Measurements from ENCODE around the gene KREMEN1. TPM values are rescaled to one million over a fixed set of nuclear protein-coding genes. Genes with fewer than 3 reads are reported as not detected.
"Not testable (repeated sequence)": the region's sequence is repeated elsewhere in the genome, so short reads cannot be mapped to it uniquely, and the experiment has no call there.

KREMEN1 gene
- total RNA-seq, 1 donor from 2014 or later: 0.20 TPM

- no peak for DNase-seq (ENCODE audit: low read depth in 2 of 2)
Observed at GRCh38 chr22:29102300-29102699, 29.5 kb downstream of the KREMEN1 start.

GRCh38 chr22:29103121-29103520 lies 30.3 kb downstream of the KREMEN1 start:
- no peak for DNase-seq (ENCODE audit: low read depth in 2 of 2)

GRCh38 chr22:29105468-29105867 lies 32.6 kb downstream of the KREMEN1 start:
- DNase-seq (ENCODE audit: low read depth in 2 of 2): no peak

GRCh38 chr22:29106839-29107238 lies 34.0 kb downstream of the KREMEN1 start:
- DNase-seq (ENCODE audit: low read depth in 2 of 2): no peak

- no peak for DNase-seq (ENCODE audit: low read depth in 2 of 2)
Observed at GRCh38 chr22:29108137-29108536, 35.3 kb downstream of the KREMEN1 start.

GRCh38 chr22:29109822-29110221 lies 37.0 kb downstream of the KREMEN1 start:
- no peak for DNase-seq (ENCODE audit: low read depth in 2 of 2)

- no peak for DNase-seq (ENCODE audit: low read depth in 2 of 2)
Observed at GRCh38 chr22:29110946-29111345, 38.1 kb downstream of the KREMEN1 start.

- no peak for DNase-seq (ENCODE audit: low read depth in 2 of 2)
Observed at GRCh38 chr22:29112121-29112520, 39.3 kb downstream of the KREMEN1 start.

- DNase-seq (ENCODE audit: low read depth in 2 of 2): no peak
Observed at GRCh38 chr22:29112681-29113080, 39.8 kb downstream of the KREMEN1 start.

GRCh38 chr22:29113319-29113718 lies 40.5 kb downstream of the KREMEN1 start:
- DNase-seq (ENCODE audit: low read depth in 2 of 2): no peak

- no peak for DNase-seq (ENCODE audit: low read depth in 2 of 2)
Observed at GRCh38 chr22:29114392-29114791, 41.6 kb downstream of the KREMEN1 start.

- DNase-seq (ENCODE audit: low read depth in 2 of 2): no peak
Observed at GRCh38 chr22:29115682-29116288, 43.0 kb downstream of the KREMEN1 start.

GRCh38 chr22:29116397-29117123 lies 43.7 kb downstream of the KREMEN1 start:
- no peak for DNase-seq (ENCODE audit: low read depth in 2 of 2)

- DNase-seq (ENCODE audit: low read depth in 2 of 2): no peak
Observed at GRCh38 chr22:29117799-29118477, 45.1 kb downstream of the KREMEN1 start.

- DNase-seq (ENCODE audit: low read depth in 2 of 2): not testable (repeated sequence)
Observed at GRCh38 chr22:29120098-29120912, 47.5 kb downstream of the KREMEN1 start.

GRCh38 chr22:29121124-29121523 lies 48.3 kb downstream of the KREMEN1 start:
- DNase-seq (ENCODE audit: low read depth in 2 of 2): peak in 1 of 2 donors; percentile 52

GRCh38 chr22:29122041-29122440 lies 49.2 kb downstream of the KREMEN1 start:
- no peak for DNase-seq (ENCODE audit: low read depth in 2 of 2)

GRCh38 chr22:29124777-29125442 lies 52.1 kb downstream of the KREMEN1 start:
- no peak for DNase-seq (ENCODE audit: low read depth in 2 of 2)

- DNase-seq (ENCODE audit: low read depth in 2 of 2): no peak
Observed at GRCh38 chr22:29125443-29125778, 52.6 kb downstream of the KREMEN1 start.

- DNase-seq (ENCODE audit: low read depth in 2 of 2): no peak
Observed at GRCh38 chr22:29125844-29126243, 53.0 kb downstream of the KREMEN1 start.

- DNase-seq (ENCODE audit: low read depth in 2 of 2): no peak
Observed at GRCh38 chr22:29126670-29127395, 54.0 kb downstream of the KREMEN1 start.

All from lung microvascular endothelial cell (primary cell).